ENCODE measurements around the gene BAX. TPM values are rescaled to one million over a fixed set of nuclear protein-coding genes. Genes with fewer than 3 reads are reported as not detected.

Gene BAX
- total RNA-seq, 1 donor from 2014 or later = 182 TPM

- no peaks in the 10 kb centered on the region for H3K9me3 ChIP-seq
- H3K4me3 ChIP-seq = no peak overlapping the region
- H3K4me1 ChIP-seq = peaks cover 9 to 18% of the 10 kb centered on the region in 2 donors
- peak overlapping the region in 1 of 2 donors; percentile 53 for H3K27ac ChIP-seq
- no peaks in the 10 kb centered on the region for H3K27me3 ChIP-seq
- DNase-seq (ENCODE audit: low spot score in 2 of 2) = peak in 1 of 2 donors; percentile 86
- peaks cover 52 to 73% of the 10 kb centered on the region in 2 donors for H3K36me3 ChIP-seq
- intact Hi-C loops (cut with DNase I) = no loop called here
- peak; percentile 91 to 93 (median 91) for TF ChIP-seq CTCF (IDR thresholded peaks at IDR 0.05)
Observed at GRCh38 chr19:48970923-48971395, 16.3 kb downstream of the BAX start.

GRCh38 chr19:48975947-48976847, 21.5 kb downstream of the BAX start:
- Histone ChIP-seq H3K27me3 (no peaks in the 10 kb centered on the region), H3K4me1 (peaks cover 0 to 15% of the 10 kb centered on the region in 2 donors), H3K36me3 (peaks cover 31 to 53% of the 10 kb centered on the region in 2 donors), H3K9me3 (no peaks in the 10 kb centered on the region), H3K27ac (peak overlapping the region; percentile 14 to 93), H3K4me3 (no peak overlapping the region)
- intact Hi-C loops (cut with DNase I) = loop anchor here (5.0 kb wide), 1 partner anchor 339 kb away; the partner anchor contains the start of gene DBP
- no peak for DNase-seq (ENCODE audit: low spot score in 2 of 2)
- TF ChIP-seq CTCF (IDR thresholded peaks at IDR 0.05) = no peak

- Histone ChIP-seq H3K4me3 (no peak overlapping the region), H3K36me3 (peaks cover 37 to 54% of the 10 kb centered on the region in 2 donors), H3K4me1 (peaks cover 0 to 15% of the 10 kb centered on the region in 2 donors), H3K27me3 (no peaks in the 10 kb centered on the region), H3K9me3 (no peaks in the 10 kb centered on the region), H3K27ac (peak overlapping the region; percentile 86 to 93)
- intact Hi-C loops (cut with DNase I) = loop anchor here (5.0 kb wide), 1 partner anchor 340 kb away; the partner anchor contains the start of gene DBP
- no peak for TF ChIP-seq CTCF (IDR thresholded peaks at IDR 0.05)
- no peak for DNase-seq (ENCODE audit: low spot score in 2 of 2)
Observed at GRCh38 chr19:48977061-48977460, 22.4 kb downstream of the BAX start.

- Histone ChIP-seq H3K9me3 (no peaks in the 10 kb centered on the region), H3K27ac (no peak overlapping the region), H3K4me3 (no peak overlapping the region), H3K4me1 (peaks cover 0 to 15% of the 10 kb centered on the region in 2 donors), H3K27me3 (no peaks in the 10 kb centered on the region), H3K36me3 (peaks cover 62 to 71% of the 10 kb centered on the region in 2 donors)
- no peak for DNase-seq (ENCODE audit: low spot score in 2 of 2)
- intact Hi-C loops (cut with DNase I) = no loop called here
- TF ChIP-seq CTCF (IDR thresholded peaks at IDR 0.05) = no peak
Observed at GRCh38 chr19:48982280-48982679, 27.6 kb downstream of the BAX start.

GRCh38 chr19:48985711-48986110, 31.0 kb downstream of the BAX start:
- no peak for TF ChIP-seq CTCF (IDR thresholded peaks at IDR 0.05)
- Histone ChIP-seq H3K4me3 (no peak overlapping the region), H3K27me3 (no peaks in the 10 kb centered on the region), H3K27ac (peak overlapping the region in 1 of 2 donors; percentile 14), H3K36me3 (peaks cover 70 to 86% of the 10 kb centered on the region in 2 donors), H3K4me1 (peaks cover 2 to 7% of the 10 kb centered on the region in 2 donors), H3K9me3 (no peaks in the 10 kb centered on the region)
- no peak for DNase-seq (ENCODE audit: low spot score in 2 of 2)
- intact Hi-C loops (cut with DNase I) = no loop called here

All from ascending aorta (tissue), 2 donors.